GM19372 (cell line): Measurements from ENCODE around the gene CAPN10.

Source experiments
- ATAC-seq: cut with Tn5 transposase; IDR thresholded peaks from one replicate; pipeline ENCODE4 v1.9.1; 2021; ENCODE audit warnings: mild to moderate bottlenecking, low read depth, moderate library complexity; ENCODE audit not compliant: unreplicated experiment

The CAPN10 gene

GRCh38 chr2:240648155-240648649, 61.7 kb downstream of the CAPN10 start:
- no peak for ATAC-seq
